PFSK-1 (cell line): ENCODE results near the gene PCDH10.

ENCODE experiments used
- FOXP2 ChIP-seq: optimal IDR thresholded peaks from 2 replicates; pipeline ENCODE3; 2011; ENCODE audit warnings: borderline replicate concordance, control low read depth, inconsistent platforms; ENCODE audit not compliant: insufficient read depth; ENCODE audit errors: extremely low read length, extremely low read depth
- TF ChIP-seq, protein P1 (sequence below), 2 experiments: IDR thresholded peaks; 2 replicates each; pipeline versions ENCODE4 v1.6.1 to v1.8.0; 2011 to 2012; ENCODE audit warnings: low read depth in 2 of 2, low read length in 2 of 2, control low read depth in 1 of 2, inconsistent platforms in 1 of 2, mild to moderate bottlenecking in 1 of 2, moderate library complexity in 1 of 2; ENCODE audit not compliant: insufficient read depth in 1 of 2

DNA sequence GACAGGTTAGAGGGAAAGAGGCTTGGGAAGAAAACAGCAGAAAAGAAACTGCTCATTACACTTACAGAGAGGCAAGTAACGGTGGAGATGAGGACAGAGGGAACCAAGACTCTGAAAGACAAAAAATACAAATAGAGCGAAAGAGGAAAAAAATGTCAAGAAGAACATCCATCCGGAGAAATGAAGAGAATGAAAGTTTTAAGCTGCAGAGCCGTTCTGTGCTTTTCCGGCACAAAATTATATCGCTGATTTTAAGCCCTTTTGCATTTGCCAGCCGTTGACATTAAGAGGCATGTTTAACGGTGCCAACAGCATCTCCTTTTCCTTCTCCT lies 236 bp downstream of the PCDH10 start:
- TF ChIP-seq, protein P1, sequence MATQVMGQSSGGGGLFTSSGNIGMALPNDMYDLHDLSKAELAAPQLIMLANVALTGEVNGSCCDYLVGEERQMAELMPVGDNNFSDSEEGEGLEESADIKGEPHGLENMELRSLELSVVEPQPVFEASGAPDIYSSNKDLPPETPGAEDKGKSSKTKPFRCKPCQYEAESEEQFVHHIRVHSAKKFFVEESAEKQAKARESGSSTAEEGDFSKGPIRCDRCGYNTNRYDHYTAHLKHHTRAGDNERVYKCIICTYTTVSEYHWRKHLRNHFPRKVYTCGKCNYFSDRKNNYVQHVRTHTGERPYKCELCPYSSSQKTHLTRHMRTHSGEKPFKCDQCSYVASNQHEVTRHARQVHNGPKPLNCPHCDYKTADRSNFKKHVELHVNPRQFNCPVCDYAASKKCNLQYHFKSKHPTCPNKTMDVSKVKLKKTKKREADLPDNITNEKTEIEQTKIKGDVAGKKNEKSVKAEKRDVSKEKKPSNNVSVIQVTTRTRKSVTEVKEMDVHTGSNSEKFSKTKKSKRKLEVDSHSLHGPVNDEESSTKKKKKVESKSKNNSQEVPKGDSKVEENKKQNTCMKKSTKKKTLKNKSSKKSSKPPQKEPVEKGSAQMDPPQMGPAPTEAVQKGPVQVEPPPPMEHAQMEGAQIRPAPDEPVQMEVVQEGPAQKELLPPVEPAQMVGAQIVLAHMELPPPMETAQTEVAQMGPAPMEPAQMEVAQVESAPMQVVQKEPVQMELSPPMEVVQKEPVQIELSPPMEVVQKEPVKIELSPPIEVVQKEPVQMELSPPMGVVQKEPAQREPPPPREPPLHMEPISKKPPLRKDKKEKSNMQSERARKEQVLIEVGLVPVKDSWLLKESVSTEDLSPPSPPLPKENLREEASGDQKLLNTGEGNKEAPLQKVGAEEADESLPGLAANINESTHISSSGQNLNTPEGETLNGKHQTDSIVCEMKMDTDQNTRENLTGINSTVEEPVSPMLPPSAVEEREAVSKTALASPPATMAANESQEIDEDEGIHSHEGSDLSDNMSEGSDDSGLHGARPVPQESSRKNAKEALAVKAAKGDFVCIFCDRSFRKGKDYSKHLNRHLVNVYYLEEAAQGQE (IDR thresholded peaks at IDR 0.05; ENCODE audit: insufficient read depth in 1 of 2, low read depth in 2 of 2, low read length in 2 of 2), result no peak
- TF ChIP-seq FOXP2, result no peak
